ENCODE results near the gene KIF6. TPM values are rescaled to one million over a fixed set of nuclear protein-coding genes. Genes with fewer than 3 reads are reported as not detected.

The KIF6 gene
- total and polyA plus RNA-seq, 2 donors (not counting 1 experiment from before 2014, with no cell fraction given), result not detected

GRCh38 chr6:39646751-39647420 lies 78.3 kb downstream of the KIF6 start:
- DNase-seq (no peak), ATAC-seq (ENCODE audit: low read depth) (no peak)
- no peaks in the 10 kb centered on the region for H4K20me1 ChIP-seq (ENCODE audit: control insufficient read depth, insufficient read depth, low read length, poor library complexity, severe bottlenecking)
- H3K9me3 Mint-ChIP-seq (ENCODE audit: insufficient read depth), result no peaks in the 10 kb centered on the region
- H3K27me3 ChIP-seq (replicated peaks in 1 of 4; ENCODE audit: control extremely low read depth in 1 of 4, control insufficient read depth in 3 of 4, insufficient read depth in 4 of 4, low read length in 3 of 4), result peaks cover 0 to 3% (median 0%) of the 10 kb centered on the region in 4 experiments
- no peak overlapping the region for H3K27ac Mint-ChIP-seq
- H3K36me3 ChIP-seq (replicated peaks in 1 of 2; ENCODE audit: control extremely low read depth in 1 of 2, control insufficient read depth in 1 of 2, extremely low read depth in 1 of 2, insufficient read depth in 2 of 2, low read length in 1 of 2), result no peaks in the 10 kb centered on the region
- peaks cover 12% of the 10 kb centered on the region for H3K27me3 Mint-ChIP-seq
- POLR2A ChIA-PET, result no interaction called here
- H3K4me2 ChIP-seq (replicated peaks; ENCODE audit: low read depth, low read length, poor library complexity, severe bottlenecking), result no peak overlapping the region
- H3K4me1 ChIP-seq (ENCODE audit: control insufficient read depth in 2 of 2, insufficient read depth in 2 of 2, low read length in 2 of 2), result no peaks in the 10 kb centered on the region
- intact Hi-C loops (cut with micrococcal nuclease), result no loop called here
- H3K9me3 ChIP-seq (ENCODE audit: control extremely low read depth in 1 of 3, control insufficient read depth in 2 of 3, insufficient read depth in 1 of 3, low read length in 2 of 3), result no peaks in the 10 kb centered on the region
- H3K4me3 Mint-ChIP-seq, result no peak overlapping the region
- WGBS (ENCODE audit: insufficient coverage), result 25% methylated on average over 1 of the region's 5 CpGs
- no peak overlapping the region for H3K27ac ChIP-seq (ENCODE audit: low read length in 2 of 2)
- CTCF ChIA-PET, result no interaction called here
- no peaks in the 10 kb centered on the region for H3K79me2 ChIP-seq (ENCODE audit: control insufficient read depth, insufficient read depth, low read length)
- no peaks in the 10 kb centered on the region for H3K4me1 Mint-ChIP-seq
- no peak overlapping the region for H3K4me3 ChIP-seq (ENCODE audit: control extremely low read depth in 1 of 5, extremely low read depth in 1 of 5, insufficient read depth in 1 of 5, low read depth in 2 of 5, low read length in 4 of 5)
- no peak overlapping the region for H2AFZ ChIP-seq (ENCODE audit: insufficient read depth, low read depth, low read length, poor library complexity, severe bottlenecking)
- TF ChIP-seq EZH2 (IDR thresholded peaks at IDR 0.05; ENCODE audit: borderline replicate concordance, insufficient read depth, low read depth, low read length, poor library complexity, severe bottlenecking) (no peak), CTCF (IDR thresholded peaks at IDR 0.05) (no peak)
- H3K9ac ChIP-seq (ENCODE audit: low read length), result no peak overlapping the region

GRCh38 chr6:39642270-39642669 lies 82.9 kb downstream of the KIF6 start:
- Mint-ChIP-seq H3K4me3 (no peak overlapping the region), H3K4me1 (no peaks in the 10 kb centered on the region), H3K27me3 (no peaks in the 10 kb centered on the region), H3K9me3 (ENCODE audit: insufficient read depth) (no peaks in the 10 kb centered on the region), H3K27ac (no peak overlapping the region)
- no peaks in the 10 kb centered on the region for H4K20me1 ChIP-seq (ENCODE audit: control insufficient read depth, insufficient read depth, low read length, poor library complexity, severe bottlenecking)
- H3K9me3 ChIP-seq (ENCODE audit: control extremely low read depth in 1 of 3, control insufficient read depth in 2 of 3, insufficient read depth in 1 of 3, low read length in 2 of 3), result no peaks in the 10 kb centered on the region
- no peak overlapping the region for H2AFZ ChIP-seq (ENCODE audit: insufficient read depth, low read depth, low read length, poor library complexity, severe bottlenecking)
- H3K4me1 ChIP-seq (ENCODE audit: control insufficient read depth in 2 of 2, insufficient read depth in 2 of 2, low read length in 2 of 2), result no peaks in the 10 kb centered on the region
- H3K4me3 ChIP-seq (ENCODE audit: control extremely low read depth in 1 of 5, extremely low read depth in 1 of 5, insufficient read depth in 1 of 5, low read depth in 2 of 5, low read length in 4 of 5), result no peak overlapping the region
- no peaks in the 10 kb centered on the region for H3K36me3 ChIP-seq (replicated peaks in 1 of 2; ENCODE audit: control extremely low read depth in 1 of 2, control insufficient read depth in 1 of 2, extremely low read depth in 1 of 2, insufficient read depth in 2 of 2, low read length in 1 of 2)
- no peak overlapping the region for H3K27ac ChIP-seq (ENCODE audit: low read length in 2 of 2)
- intact Hi-C loops (cut with micrococcal nuclease), result no loop called here
- no peak for ATAC-seq (ENCODE audit: low read depth)
- CTCF ChIA-PET, result no interaction called here
- WGBS (ENCODE audit: insufficient coverage), result 82% methylated on average over 1 of the region's 2 CpGs
- TF ChIP-seq CTCF (IDR thresholded peaks at IDR 0.05) (no peak), EZH2 (IDR thresholded peaks at IDR 0.05; ENCODE audit: borderline replicate concordance, insufficient read depth, low read depth, low read length, poor library complexity, severe bottlenecking) (no peak)
- no peak for DNase-seq
- no peaks in the 10 kb centered on the region for H3K79me2 ChIP-seq (ENCODE audit: control insufficient read depth, insufficient read depth, low read length)
- no peak overlapping the region for H3K9ac ChIP-seq (ENCODE audit: low read length)
- POLR2A ChIA-PET, result no interaction called here
- no peak overlapping the region for H3K4me2 ChIP-seq (replicated peaks; ENCODE audit: low read depth, low read length, poor library complexity, severe bottlenecking)
- peaks cover 0 to 3% (median 0%) of the 10 kb centered on the region in 4 experiments for H3K27me3 ChIP-seq (replicated peaks in 1 of 4; ENCODE audit: control extremely low read depth in 1 of 4, control insufficient read depth in 3 of 4, insufficient read depth in 4 of 4, low read length in 3 of 4)

Data from B cell (primary cell).